ENCODE measurements around the gene RNASE8.

RNASE8 gene

GRCh38 chr14:21093769-21094681 is 36.4 kb downstream of the RNASE8 start:
- DNase-seq: peak; percentile 52

- DNase-seq: no peak
These were observed 38.0 kb downstream of the RNASE8 start for GRCh38 chr14:21095430-21096205.

- no peak for DNase-seq
These were observed 38.8 kb downstream of the RNASE8 start for GRCh38 chr14:21096438-21096837.

- no peak for DNase-seq
These were observed 39.5 kb downstream of the RNASE8 start for GRCh38 chr14:21096978-21097635.

GRCh38 chr14:21097636-21098075 is 40.0 kb downstream of the RNASE8 start:
- DNase-seq: no peak

- DNase-seq: no peak
These were observed 40.7 kb downstream of the RNASE8 start, which contains the start of gene ZNF219 for GRCh38 chr14:21098076-21098891. TSS of gene ZNF219 (minus strand) at chr14:21098655. CDS start at chr14:21093591, 5,064 bp downstream.

GRCh38 chr14:21098892-21099595 is 41.4 kb downstream of the RNASE8 start:
- peak; percentile 6 for DNase-seq

- DNase-seq: no peak
These were observed 42.0 kb downstream of the RNASE8 start for GRCh38 chr14:21099596-21099985.

- no peak for DNase-seq
These were observed 43.3 kb downstream of the RNASE8 start, which contains the start of gene TMEM253 for GRCh38 chr14:21100931-21101330. TSS of gene TMEM253 (plus strand) at chr14:21101066. CDS start at chr14:21101344, 278 bp downstream.

GRCh38 chr14:21101802-21102413 is 44.3 kb downstream of the RNASE8 start:
- no peak for DNase-seq

GRCh38 chr14:21102521-21103410 is 45.1 kb downstream of the RNASE8 start:
- no peak for DNase-seq

GRCh38 chr14:21103411-21103709 is 45.7 kb downstream of the RNASE8 start:
- DNase-seq: no peak

GRCh38 chr14:21103710-21104447 is 46.3 kb downstream of the RNASE8 start:
- DNase-seq: peak; percentile 97

GRCh38 chr14:21104448-21105060 is 46.9 kb downstream of the RNASE8 start:
- peak; percentile 81 for DNase-seq

- no peak for DNase-seq
These were observed 47.5 kb downstream of the RNASE8 start for GRCh38 chr14:21105095-21105494.

GRCh38 chr14:21106176-21106497 is 48.5 kb downstream of the RNASE8 start:
- DNase-seq: no peak

- DNase-seq: peak; percentile 67
These were observed 49.1 kb downstream of the RNASE8 start for GRCh38 chr14:21106498-21107282.

GRCh38 chr14:21107283-21107800 is 49.7 kb downstream of the RNASE8 start:
- DNase-seq: no peak
